ENCODE measurements around the gene C17orf67. TPM values are rescaled to one million over a fixed set of nuclear protein-coding genes. Genes with fewer than 3 reads are reported as not detected.

C17orf67 gene
- total and polyA plus RNA-seq, 2 of the 8 experiments (the other 6 are each of a cell fraction or from before 2014, with no cell fraction given): 0.67 to 2.2 TPM

- Histone ChIP-seq H3K56ac (replicated peaks; ENCODE audit: insufficient read length, low read depth, low read length) (no peak overlapping the region), H3K18ac (ENCODE audit: extremely low read depth, low read length) (no peak overlapping the region), H2AFZ (ENCODE audit: low read length) (no peak overlapping the region), H2BK5ac (ENCODE audit: low read depth, low read length) (no peak overlapping the region), H2BK12ac (ENCODE audit: low read depth, low read length) (no peak overlapping the region), H3K4me2 (ENCODE audit: insufficient read depth in 1 of 2, low read depth in 2 of 2, low read length in 2 of 2) (no peak overlapping the region), H2AK5ac (ENCODE audit: low read depth, low read length) (no peak overlapping the region), H3K9me3 (ENCODE audit: insufficient read depth in 2 of 2, low read depth in 1 of 2, low read length in 1 of 2) (no peaks in the 10 kb centered on the region), H3K4ac (replicated peaks; ENCODE audit: insufficient read length, low read depth, low read length) (no peak overlapping the region), H2BK120ac (replicated peaks; ENCODE audit: low read depth, low read length) (no peak overlapping the region), H4K91ac (replicated peaks; ENCODE audit: insufficient read length, low read length) (no peak overlapping the region), H4K5ac (ENCODE audit: insufficient read length, low read depth, low read length) (no peak overlapping the region), H2BK20ac (ENCODE audit: low read length) (no peak overlapping the region), H4K20me1 (replicated peaks in 1 of 2; ENCODE audit: control insufficient read depth in 1 of 2, insufficient read depth in 2 of 2, low read length in 2 of 2) (no peaks in the 10 kb centered on the region), H2BK15ac (ENCODE audit: low read length) (no peak overlapping the region), H3K4me3 (ENCODE audit: extremely low read depth in 1 of 4, insufficient read depth in 2 of 4, low read depth in 3 of 4, low read length in 4 of 4) (no peak overlapping the region), H3K9ac (replicated peaks in 1 of 4; ENCODE audit: extremely low read depth in 1 of 4, low read depth in 3 of 4, low read length in 3 of 4) (no peak overlapping the region), H3K23ac (ENCODE audit: insufficient read length) (no peak overlapping the region), H3K27ac (ENCODE audit: low read depth, low read length) (no peak overlapping the region), H3K4me1 (replicated peaks in 1 of 4; ENCODE audit: control insufficient read depth in 3 of 4, insufficient read depth in 4 of 4, low read length in 3 of 4) (no peaks in the 10 kb centered on the region), H3K14ac (ENCODE audit: insufficient read length) (no peak overlapping the region), H3K79me1 (ENCODE audit: low read depth, low read length) (no peaks in the 10 kb centered on the region), H3K27me3 (replicated peaks in 1 of 4; ENCODE audit: control insufficient read depth in 3 of 4, extremely low read depth in 1 of 4, insufficient read depth in 3 of 4, low read length in 3 of 4) (no peaks in the 10 kb centered on the region), H3K79me2 (ENCODE audit: control insufficient read depth in 1 of 2, insufficient read depth in 2 of 2, low read length in 2 of 2) (no peaks in the 10 kb centered on the region; a peak in 1 of 4 replicates), H3K36me3 (ENCODE audit: control insufficient read depth in 2 of 4, insufficient read depth in 4 of 4, low read length in 3 of 4) (no peaks in the 10 kb centered on the region), H3K23me2 (ENCODE audit: low read depth, low read length) (no peaks in the 10 kb centered on the region), H4K8ac (ENCODE audit: extremely low read depth, insufficient read depth, low read length) (no peak overlapping the region)
- WGBS, 2 experiments (ENCODE audit: extremely low coverage in 1 of 2, insufficient coverage in 1 of 2, insufficient read length in 1 of 2, insufficient replicate concordance in 2 of 2, low coverage in 1 of 2, low lambda C conversion rate in 2 of 2, missing lambda C conversion rate in 1 of 2): 81% methylated on average over 2 of the region's 2 CpGs; no CpG with 5 or more reads in 1 of the 2 experiments
- CTCF ChIA-PET (ENCODE audit: partially characterized antibody): interaction anchor here (1.0 to 2.3 kb wide), 6 partner anchors 10 to 232 kb away, joined by 3 to 7 read pairs (median 4); no protein-coding TSS in a partner anchor
- POLR2A ChIA-PET (ENCODE audit: partially characterized antibody): interaction anchor here (0.7 to 1.7 kb wide), 4 partner anchors 9 to 40 kb away, joined by 3 read pairs; partner anchors contain the start of gene DGKE
- no peak for FAIRE-seq
- no peak for DNase-seq (ENCODE audit: low read depth in 1 of 2, low spot score in 2 of 2)
- TF ChIP-seq HDAC2 (IDR thresholded peaks at IDR 0.05; ENCODE audit: borderline replicate concordance in 1 of 2, low read depth in 2 of 2, low read length in 2 of 2): no peak
- TF ChIP-seq POU5F1 (IDR thresholded peaks at IDR 0.05; ENCODE audit: low read depth, low read length): no peak
- no peak for TF ChIP-seq TEAD4 (IDR thresholded peaks at IDR 0.05; ENCODE audit: low read depth, low read length)
- TF ChIP-seq SP1 (IDR thresholded peaks at IDR 0.05; ENCODE audit: low read depth, low read length): no peak
- no peak for TF ChIP-seq EZH2 (IDR thresholded peaks at IDR 0.05; ENCODE audit: low read depth, low read length, severe bottlenecking)
- TF ChIP-seq JUN (IDR thresholded peaks at IDR 0.05; ENCODE audit: low read depth, low read length): no peak
- TF ChIP-seq CHD2 (IDR thresholded peaks at IDR 0.05; ENCODE audit: low read length): no peak
- TF ChIP-seq JUND (IDR thresholded peaks at IDR 0.05; ENCODE audit: low read length): no peak
- TF ChIP-seq EGR1 (IDR thresholded peaks at IDR 0.05; ENCODE audit: borderline replicate concordance, low read depth, low read length): no peak
- TF ChIP-seq RXRA (IDR thresholded peaks at IDR 0.05; ENCODE audit: insufficient read depth, low read depth, low read length): no peak
- TF ChIP-seq SP4 (IDR thresholded peaks at IDR 0.05; ENCODE audit: low read length): no peak
Measured at GRCh38 chr17:56823848-56824247, 9.9 kb downstream of the C17orf67 start.

All from H1 (cell line).